ENCODE results near the gene NAPSA.
"Not testable (repeated sequence)": the region's sequence is repeated elsewhere in the genome, so short reads cannot be mapped to it uniquely, and the experiment has no call there.

NAPSA gene

DNA sequence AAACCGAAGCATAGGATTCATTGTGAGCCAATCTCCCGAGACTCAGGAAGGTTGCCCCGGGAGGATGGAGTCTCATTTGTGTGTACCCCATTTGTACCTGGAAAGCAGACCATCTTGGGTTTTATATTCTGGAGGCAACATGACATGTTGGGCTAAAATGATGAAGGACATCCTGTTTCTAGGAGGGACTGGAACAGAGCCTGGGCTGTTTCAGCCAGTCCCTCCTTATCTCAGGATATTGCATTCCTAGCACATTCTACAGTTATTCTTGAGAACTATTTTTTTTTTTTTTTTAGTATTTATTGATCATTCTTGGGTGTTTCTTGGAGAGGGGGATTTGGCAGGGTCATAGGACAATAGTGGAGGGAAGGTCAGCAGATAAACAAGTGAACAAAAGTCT, 24.9 kb upstream of the NAPSA start:
- H2BK120ac ChIP-seq (ENCODE audit: insufficient read depth, low read length, poor library complexity); H3K27me3 ChIP-seq (ENCODE audit: insufficient read depth, low read length); DNase-seq; H3K79me2 ChIP-seq (ENCODE audit: control insufficient read depth, insufficient read depth, low read length, poor library complexity); H3K14ac ChIP-seq (ENCODE audit: low read length); H3K4me2 ChIP-seq (ENCODE audit: low read length); H2BK12ac ChIP-seq (ENCODE audit: low read length); H3K27ac ChIP-seq (ENCODE audit: low read depth, low read length); H2BK5ac ChIP-seq (ENCODE audit: low read depth, low read length, poor library complexity); H3K9me3 ChIP-seq (ENCODE audit: insufficient read depth, low read depth, low read length); H3K4ac ChIP-seq (ENCODE audit: low read depth, low read length); H3K23ac ChIP-seq (ENCODE audit: low read length); H4K12ac ChIP-seq (ENCODE audit: low read depth, low read length); H3K18ac ChIP-seq (ENCODE audit: low read length); H2AK5ac ChIP-seq (ENCODE audit: low read length); H3K4me3 ChIP-seq (ENCODE audit: low read depth, low read length); H4K91ac ChIP-seq (ENCODE audit: low read depth, low read length); H4K8ac ChIP-seq (ENCODE audit: low read depth, low read length); H2AFZ ChIP-seq (ENCODE audit: insufficient read depth, low read length, poor library complexity); H3K4me1 ChIP-seq (ENCODE audit: control insufficient read depth in 1 of 2, insufficient read depth in 2 of 2, low read length in 2 of 2); H3K9ac ChIP-seq (ENCODE audit: low read length); H3K79me1 ChIP-seq (ENCODE audit: low read length): not testable (repeated sequence)
- WGBS (ENCODE audit: extremely low coverage, insufficient coverage, insufficient read length) = no CpG with 5 or more reads among the region's 3 CpGs
- peaks cover 23 to 33% of the 10 kb centered on the region in 2 experiments for H3K36me3 ChIP-seq (ENCODE audit: control insufficient read depth in 1 of 2, insufficient read depth in 2 of 2, low read length in 2 of 2)

DNA sequence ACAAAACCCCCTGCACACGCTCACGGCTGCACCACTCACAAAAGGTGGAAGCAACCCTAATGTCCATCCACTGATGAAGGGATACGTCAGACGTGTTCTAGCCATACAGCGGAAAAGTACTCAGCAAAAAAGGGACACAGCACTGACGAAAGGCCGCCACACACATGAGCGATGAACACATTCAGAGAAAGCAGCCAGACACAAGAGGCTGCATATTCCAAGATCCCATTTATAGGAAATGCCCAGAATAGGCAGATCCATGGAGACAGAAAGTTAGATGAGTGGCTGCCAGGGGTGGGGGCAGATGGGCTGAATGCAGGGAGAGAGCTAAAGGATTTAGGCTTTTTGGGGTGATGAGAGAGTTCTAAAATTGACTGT, 22.4 kb upstream of the NAPSA start:
- no peak overlapping the region for H2AK5ac ChIP-seq (ENCODE audit: low read length)

DNA sequence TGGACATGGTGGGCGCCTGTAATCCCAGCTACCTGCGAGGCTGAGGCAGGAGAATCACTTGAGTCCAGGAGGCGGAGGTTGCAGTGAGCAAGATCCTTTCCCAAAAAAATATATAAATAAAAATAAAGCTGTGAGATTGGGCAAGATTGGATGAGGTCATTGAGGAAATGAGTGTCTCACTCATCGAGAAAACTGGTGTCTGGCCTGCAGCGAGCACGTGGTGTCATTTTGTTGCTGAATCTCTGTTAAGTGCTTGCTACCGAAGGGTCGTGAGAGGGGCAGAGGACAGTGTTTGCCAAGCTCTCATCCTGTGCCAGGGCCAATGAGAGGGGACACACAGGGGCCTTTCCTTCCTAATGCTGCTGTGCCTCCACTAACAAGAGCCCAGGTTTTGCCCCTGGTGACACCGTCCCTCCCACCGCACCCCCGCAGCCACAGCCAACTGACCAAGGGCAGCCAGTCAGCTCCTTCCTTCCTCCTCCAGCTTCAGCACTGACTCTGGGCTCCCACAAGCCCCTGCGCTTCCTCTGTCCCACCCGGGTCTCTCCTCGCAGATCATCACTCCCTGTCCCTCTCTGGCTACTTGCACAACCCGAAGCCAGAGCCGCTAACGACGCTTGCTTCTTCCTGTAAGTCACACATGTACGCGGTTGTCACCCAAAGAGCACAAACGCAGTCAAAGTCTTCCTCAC, 21.9 kb upstream of the NAPSA start:
- H3K23ac ChIP-seq (ENCODE audit: low read length) = no peak overlapping the region

More for the DNA sequence above, 22.4 kb upstream of the NAPSA start:
- Histone ChIP-seq H4K8ac (ENCODE audit: low read depth, low read length) (no peak overlapping the region), H2BK12ac (ENCODE audit: low read length) (no peak overlapping the region), H3K79me1 (ENCODE audit: low read length) (peaks cover 4% of the 10 kb centered on the region), H2BK120ac (ENCODE audit: insufficient read depth, low read length, poor library complexity) (no peak overlapping the region), H2BK5ac (ENCODE audit: low read depth, low read length, poor library complexity) (no peak overlapping the region), H3K4me2 (ENCODE audit: low read length) (no peak overlapping the region), H3K18ac (ENCODE audit: low read length) (no peak overlapping the region), H4K91ac (ENCODE audit: low read depth, low read length) (no peak overlapping the region), H3K4ac (ENCODE audit: low read depth, low read length) (no peak overlapping the region), H3K23ac (ENCODE audit: low read length) (no peak overlapping the region), H3K27me3 (ENCODE audit: insufficient read depth, low read length) (no peaks in the 10 kb centered on the region), H4K12ac (ENCODE audit: low read depth, low read length) (no peak overlapping the region), H3K79me2 (ENCODE audit: control insufficient read depth, insufficient read depth, low read length, poor library complexity) (peaks cover 10% of the 10 kb centered on the region), H3K14ac (ENCODE audit: low read length) (no peak overlapping the region), H3K9ac (ENCODE audit: low read length) (no peak overlapping the region), H3K4me1 (ENCODE audit: control insufficient read depth in 1 of 2, insufficient read depth in 2 of 2, low read length in 2 of 2) (peaks cover 3 to 12% of the 10 kb centered on the region in 2 experiments), H3K36me3 (ENCODE audit: control insufficient read depth in 1 of 2, insufficient read depth in 2 of 2, low read length in 2 of 2) (peaks cover 22 to 28% of the 10 kb centered on the region in 2 experiments), H3K4me3 (ENCODE audit: low read depth, low read length) (no peak overlapping the region), H3K27ac (ENCODE audit: low read depth, low read length) (no peak overlapping the region), H3K9me3 (ENCODE audit: insufficient read depth, low read depth, low read length) (no peaks in the 10 kb centered on the region), H2AFZ (ENCODE audit: insufficient read depth, low read length, poor library complexity) (no peak overlapping the region)
- WGBS (ENCODE audit: extremely low coverage, insufficient coverage, insufficient read length) = no CpG with 5 or more reads among the region's 8 CpGs
- DNase-seq = no peak

DNA sequence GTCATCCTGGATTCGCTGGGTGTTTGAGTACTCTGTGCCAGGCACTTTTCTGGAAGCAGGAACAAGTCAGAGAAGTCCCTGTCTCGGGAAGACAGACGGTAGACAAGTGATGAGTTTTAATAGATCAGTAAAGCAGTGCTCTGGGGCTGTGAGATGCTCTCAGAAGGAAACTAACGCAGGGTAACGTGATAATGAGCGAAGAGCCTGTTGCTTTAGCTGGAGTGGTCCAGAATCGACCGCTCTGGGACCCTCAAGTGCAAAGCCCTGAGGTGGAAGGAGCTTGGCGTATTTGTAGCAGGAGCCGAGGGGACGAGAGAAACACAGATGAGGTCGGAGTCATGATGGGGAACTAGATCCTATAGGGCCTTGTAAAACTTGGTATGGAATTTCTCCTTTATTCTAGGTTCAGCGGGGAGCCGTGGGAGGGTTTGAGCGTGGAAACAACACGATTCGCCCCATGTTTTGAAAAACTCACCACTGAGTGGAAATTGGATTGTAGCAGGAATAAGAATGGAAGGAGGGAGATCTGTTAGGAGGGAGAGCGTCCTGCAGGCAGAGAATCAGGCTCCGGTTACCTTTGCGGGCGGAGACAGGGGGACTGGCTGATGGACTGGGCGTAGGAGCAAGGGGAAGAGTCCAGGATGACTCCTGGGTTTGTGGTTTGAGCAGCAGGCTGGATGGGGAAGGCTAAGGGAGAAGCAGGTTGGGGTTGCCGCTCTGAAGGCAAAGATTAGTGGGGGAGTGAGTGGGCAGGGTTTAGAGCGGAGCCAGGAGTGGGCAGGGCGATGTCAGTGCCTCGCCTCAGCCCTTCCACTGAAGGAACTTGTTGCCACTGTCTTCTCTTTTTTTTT, 19.5 kb upstream of the NAPSA start:
- Histone ChIP-seq H3K9ac (ENCODE audit: low read length) (peak overlapping the region; percentile 44), H4K12ac (ENCODE audit: low read depth, low read length) (no peak overlapping the region), H2BK5ac (ENCODE audit: low read depth, low read length, poor library complexity) (peak overlapping the region; percentile 12), H3K79me1 (ENCODE audit: low read length) (peaks cover 4% of the 10 kb centered on the region), H4K8ac (ENCODE audit: low read depth, low read length) (no peak overlapping the region), H2BK120ac (ENCODE audit: insufficient read depth, low read length, poor library complexity) (no peak overlapping the region), H4K91ac (ENCODE audit: low read depth, low read length) (peak overlapping the region; percentile 76), H3K9me3 (ENCODE audit: insufficient read depth, low read depth, low read length) (no peaks in the 10 kb centered on the region), H2AFZ (ENCODE audit: insufficient read depth, low read length, poor library complexity) (peak overlapping the region; percentile 92), H2BK12ac (ENCODE audit: low read length) (no peak overlapping the region), H3K4me2 (ENCODE audit: low read length) (peak overlapping the region; percentile 96), H3K36me3 (ENCODE audit: control insufficient read depth in 1 of 2, insufficient read depth in 2 of 2, low read length in 2 of 2) (peaks cover 48 to 49% of the 10 kb centered on the region in 2 experiments), H3K4me3 (ENCODE audit: low read depth, low read length) (peak overlapping the region; percentile 87), H3K4me1 (ENCODE audit: control insufficient read depth in 1 of 2, insufficient read depth in 2 of 2, low read length in 2 of 2) (peaks cover 3 to 12% of the 10 kb centered on the region in 2 experiments), H3K23ac (ENCODE audit: low read length) (no peak overlapping the region), H3K18ac (ENCODE audit: low read length) (peak overlapping the region; percentile 17), H3K79me2 (ENCODE audit: control insufficient read depth, insufficient read depth, low read length, poor library complexity) (peaks cover 10% of the 10 kb centered on the region), H3K27ac (ENCODE audit: low read depth, low read length) (no peak overlapping the region), H2AK5ac (ENCODE audit: low read length) (no peak overlapping the region), H3K27me3 (ENCODE audit: insufficient read depth, low read length) (no peaks in the 10 kb centered on the region), H3K4ac (ENCODE audit: low read depth, low read length) (peak overlapping the region; percentile 37), H3K14ac (ENCODE audit: low read length) (peak overlapping the region; percentile 46)
- peak in 1 of 2 donors; percentile 9 for DNase-seq
- no CpG with 5 or more reads among the region's 26 CpGs for WGBS (ENCODE audit: extremely low coverage, insufficient coverage, insufficient read length)

More for the DNA sequence above, 21.9 kb upstream of the NAPSA start:
- Histone ChIP-seq H3K9ac (ENCODE audit: low read length) (no peak overlapping the region), H3K4ac (ENCODE audit: low read depth, low read length) (peak overlapping the region; percentile 15), H3K4me1 (ENCODE audit: control insufficient read depth in 1 of 2, insufficient read depth in 2 of 2, low read length in 2 of 2) (peaks cover 3 to 12% of the 10 kb centered on the region in 2 experiments), H3K4me2 (ENCODE audit: low read length) (no peak overlapping the region), H3K79me1 (ENCODE audit: low read length) (peaks cover 4% of the 10 kb centered on the region), H3K18ac (ENCODE audit: low read length) (peak overlapping the region; percentile 24), H2BK120ac (ENCODE audit: insufficient read depth, low read length, poor library complexity) (no peak overlapping the region), H2AFZ (ENCODE audit: insufficient read depth, low read length, poor library complexity) (no peak overlapping the region), H4K8ac (ENCODE audit: low read depth, low read length) (no peak overlapping the region), H3K14ac (ENCODE audit: low read length) (no peak overlapping the region), H3K36me3 (ENCODE audit: control insufficient read depth in 1 of 2, insufficient read depth in 2 of 2, low read length in 2 of 2) (peaks cover 25 to 30% of the 10 kb centered on the region in 2 experiments), H3K9me3 (ENCODE audit: insufficient read depth, low read depth, low read length) (no peaks in the 10 kb centered on the region), H4K91ac (ENCODE audit: low read depth, low read length) (no peak overlapping the region), H2BK5ac (ENCODE audit: low read depth, low read length, poor library complexity) (no peak overlapping the region), H3K27me3 (ENCODE audit: insufficient read depth, low read length) (no peaks in the 10 kb centered on the region), H3K79me2 (ENCODE audit: control insufficient read depth, insufficient read depth, low read length, poor library complexity) (peaks cover 10% of the 10 kb centered on the region), H2AK5ac (ENCODE audit: low read length) (no peak overlapping the region), H2BK12ac (ENCODE audit: low read length) (no peak overlapping the region), H3K27ac (ENCODE audit: low read depth, low read length) (no peak overlapping the region), H3K4me3 (ENCODE audit: low read depth, low read length) (no peak overlapping the region), H4K12ac (ENCODE audit: low read depth, low read length) (no peak overlapping the region)
- no CpG with 5 or more reads among the region's 21 CpGs for WGBS (ENCODE audit: extremely low coverage, insufficient coverage, insufficient read length)
- peak; percentile 24 to 25 for DNase-seq

All from trophoblast cell (in vitro differentiated cells and primary cell).